OCI-M2 (cell line): ENCODE results near the gene SETD2.
A peak's percentile ranks its signal among the peaks of the same experiment; 100 is the strongest.
"Not testable (repeated sequence)": the region's sequence is repeated elsewhere in the genome, so short reads cannot be mapped to it uniquely, and the experiment has no call there.

Source experiments
- DNase-seq: peaks from one replicate; lab custom pipeline; 2025; ENCODE audit not compliant: unreplicated experiment; lab: John Stamatoyannopoulos, UW

Gene SETD2

DNA sequence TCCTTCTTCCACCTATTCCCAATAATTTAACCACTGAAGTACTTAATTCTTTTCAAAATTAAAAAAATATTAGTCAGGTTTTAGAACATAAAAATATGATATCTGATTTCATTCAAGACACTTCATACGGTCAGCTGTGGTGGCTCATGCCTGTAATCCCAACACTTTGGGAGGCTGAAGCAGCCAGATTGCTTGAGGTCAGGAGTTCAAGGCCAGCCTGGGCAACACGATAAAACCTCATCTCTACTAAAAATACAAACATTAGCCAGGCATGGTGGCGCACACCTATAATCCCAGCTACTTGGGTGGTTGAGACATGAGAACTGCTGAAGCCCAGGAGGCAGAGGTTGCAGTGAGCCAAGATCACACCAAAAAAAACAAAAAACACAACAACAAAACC lies 127.8 kb downstream of the SETD2 start:
- no peak for DNase-seq

DNA sequence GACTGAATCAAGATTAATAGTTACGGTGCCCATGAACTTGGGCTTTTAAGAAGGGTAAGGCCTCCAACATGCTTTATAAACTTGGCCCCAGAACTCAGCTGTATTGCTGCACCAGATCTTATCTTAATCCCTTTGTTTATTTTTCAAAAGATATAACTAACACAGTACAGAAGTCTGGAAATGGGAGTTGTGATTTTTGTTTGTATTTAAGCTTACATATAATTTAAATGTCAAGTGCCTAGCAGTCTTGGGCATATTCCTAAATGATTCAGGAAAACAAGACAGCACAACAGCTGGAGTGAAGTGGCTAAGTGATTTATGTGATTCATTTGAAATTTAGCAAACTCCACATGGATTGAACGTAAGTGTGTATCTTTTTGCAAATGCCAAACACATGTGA lies 128.3 kb downstream of the SETD2 start:
- no peak for DNase-seq

DNA sequence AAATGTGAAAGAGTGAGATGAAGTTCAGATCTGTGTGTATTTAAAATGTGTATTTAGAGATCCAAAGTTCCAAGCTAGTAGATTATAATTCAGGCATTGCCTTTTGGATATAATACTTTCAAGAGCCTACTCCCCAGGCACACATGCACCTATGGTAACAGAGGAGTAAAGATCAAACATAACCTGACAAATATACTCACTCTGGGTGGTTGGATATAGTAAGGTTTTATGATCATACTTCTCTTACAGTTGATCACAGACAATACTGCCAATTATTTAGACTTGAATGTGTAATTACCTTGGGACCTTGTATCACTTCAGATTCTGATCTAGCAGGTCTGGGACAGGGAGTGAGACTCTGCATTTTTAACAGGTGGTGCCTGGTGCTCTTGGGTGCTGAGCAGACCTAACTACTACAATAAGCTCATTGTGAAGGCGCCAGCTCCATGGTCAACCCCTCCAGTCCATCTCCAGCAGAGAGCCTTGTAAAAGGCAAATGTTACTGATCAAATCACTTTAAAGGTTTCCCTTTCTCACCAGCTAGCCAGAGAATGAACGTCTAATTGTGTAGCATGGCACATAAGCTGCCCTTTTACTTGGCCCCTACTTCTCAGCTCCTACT lies 128.9 kb downstream of the SETD2 start:
- DNase-seq, result no peak

DNA sequence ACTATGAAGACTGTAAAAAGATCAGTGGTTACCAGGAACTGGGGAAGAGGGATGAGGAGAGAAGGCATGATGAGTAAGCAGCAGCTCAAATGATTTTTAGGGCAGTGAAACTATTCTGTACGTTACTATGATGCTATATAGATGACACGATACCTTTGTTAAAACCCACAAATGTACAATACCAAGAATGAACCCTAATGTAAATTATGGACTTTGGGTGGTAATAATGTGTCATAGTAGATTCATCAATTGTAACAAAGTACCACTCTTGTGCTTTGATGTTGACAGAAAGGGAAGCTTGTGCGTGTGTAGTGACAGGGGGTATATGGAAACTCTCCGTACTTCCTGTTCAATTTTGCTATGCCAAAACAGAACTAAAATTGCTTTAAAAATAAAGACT lies 132.9 kb downstream of the SETD2 start:
- not testable (repeated sequence) for DNase-seq

DNA sequence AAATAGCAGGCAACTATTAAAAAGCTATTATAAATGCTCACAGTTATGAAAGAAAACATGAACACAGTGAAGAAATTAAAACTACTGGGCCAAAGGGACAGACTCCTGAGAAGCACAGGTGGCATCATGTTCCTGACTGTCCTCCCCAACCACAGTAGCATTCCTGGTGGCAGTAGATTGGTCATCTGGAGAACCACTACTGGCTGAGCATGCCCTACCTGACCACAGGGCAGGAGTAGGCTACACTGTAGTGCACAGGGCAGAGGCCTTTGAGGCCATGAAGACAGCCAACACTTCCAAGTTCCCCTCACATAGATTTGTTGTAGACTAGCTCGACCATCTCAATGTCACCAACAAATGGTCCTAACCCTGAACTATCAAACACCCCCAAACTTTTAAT lies 135.2 kb downstream of the SETD2 start:
- DNase-seq, result no peak

DNA sequence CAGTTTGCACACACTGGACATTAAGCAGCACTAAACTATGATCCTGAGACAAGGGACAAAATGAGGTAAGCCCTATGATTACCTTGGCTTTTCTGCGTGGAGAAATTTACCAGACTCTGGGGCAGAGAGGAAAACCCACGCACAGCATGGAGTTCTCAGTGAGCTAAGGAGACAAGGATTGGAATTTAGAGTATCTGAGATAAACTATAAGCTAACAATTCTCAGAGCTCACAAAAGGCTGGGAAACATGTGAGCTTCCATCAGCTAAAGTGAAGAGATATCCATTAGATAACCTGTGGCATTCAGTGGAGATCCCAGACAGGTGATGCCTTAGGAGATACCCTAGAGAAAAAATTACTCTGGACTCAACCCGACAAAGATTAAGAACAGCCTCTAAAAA lies 135.8 kb downstream of the SETD2 start:
- no peak for DNase-seq

DNA sequence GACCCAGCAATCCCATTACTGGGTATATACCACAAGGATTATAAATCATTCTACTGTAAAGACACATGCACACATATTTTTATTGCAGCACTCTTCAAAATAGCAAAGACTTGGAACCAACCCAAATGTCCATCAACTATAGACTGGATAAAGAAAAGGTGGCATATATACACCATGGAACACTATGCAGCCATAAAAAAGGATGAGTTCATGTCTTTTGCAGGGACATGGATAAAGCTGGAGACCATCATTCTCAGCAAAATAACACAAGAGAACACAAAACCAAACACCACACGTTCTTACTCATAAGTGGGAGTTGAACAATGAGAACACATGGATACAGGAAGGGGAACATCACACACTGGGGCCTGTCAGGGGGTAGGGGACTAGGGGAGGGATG lies 137.5 kb downstream of the SETD2 start:
- DNase-seq, result not testable (repeated sequence)

DNA sequence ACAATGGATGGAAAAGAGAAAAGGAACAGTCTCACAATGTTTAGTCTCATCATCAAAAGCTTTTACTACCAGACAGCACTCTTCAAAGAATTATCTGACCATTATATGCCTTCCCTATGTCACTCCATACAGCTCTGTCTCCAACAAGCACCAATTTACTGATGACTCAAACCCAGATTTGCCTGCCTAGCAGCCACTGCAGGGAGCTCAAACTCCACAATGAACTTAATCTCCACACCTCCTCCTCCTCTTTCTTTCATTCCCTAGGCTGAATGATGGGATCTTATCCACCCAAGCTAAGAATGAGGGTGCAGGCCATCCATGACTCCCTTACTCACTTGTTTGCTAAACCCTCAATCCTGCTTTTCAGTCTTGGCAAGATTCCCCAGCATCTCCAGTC lies 139.0 kb downstream of the SETD2 start:
- DNase-seq, result no peak

DNA sequence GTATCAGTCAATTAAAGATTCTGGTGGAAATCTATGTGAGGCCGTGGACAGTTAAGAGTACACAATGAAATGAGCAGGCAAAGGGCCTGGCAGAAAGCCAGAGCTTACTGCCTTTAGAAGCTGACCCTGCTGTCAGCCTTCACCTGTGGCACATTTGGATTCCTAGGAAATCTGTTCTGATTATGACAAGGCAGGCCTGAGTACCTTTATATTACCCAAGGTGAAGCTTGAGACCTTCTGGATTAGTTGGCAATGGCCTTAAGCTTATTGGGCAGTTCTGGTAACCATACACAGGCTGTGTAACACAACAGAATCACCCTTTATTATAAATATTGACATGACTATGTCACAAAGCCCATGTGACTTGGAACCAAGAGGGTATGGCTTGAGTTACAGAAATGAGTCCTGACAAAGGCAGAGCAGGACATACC lies 141.3 kb downstream of the SETD2 start:
- DNase-seq, result no peak

DNA sequence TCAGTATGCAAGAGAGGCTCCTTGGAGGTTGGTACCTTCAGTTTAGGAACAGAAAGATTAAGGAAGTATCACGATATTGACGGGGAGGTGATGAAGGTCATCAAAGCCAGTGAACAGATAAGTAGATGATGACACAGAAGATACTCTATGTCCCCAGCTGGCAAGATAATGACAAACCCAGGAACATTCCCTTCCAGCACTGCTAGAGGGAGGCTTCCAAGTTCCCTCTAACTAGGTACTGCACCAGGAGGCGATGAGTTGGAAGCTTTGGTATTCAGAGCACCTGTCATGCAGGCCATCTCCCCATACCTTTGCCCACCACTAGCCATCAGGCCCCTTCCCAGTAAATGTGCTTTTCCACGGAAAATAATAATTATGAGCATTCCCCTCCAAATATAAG lies 143.6 kb downstream of the SETD2 start:
- DNase-seq, result no peak

DNA sequence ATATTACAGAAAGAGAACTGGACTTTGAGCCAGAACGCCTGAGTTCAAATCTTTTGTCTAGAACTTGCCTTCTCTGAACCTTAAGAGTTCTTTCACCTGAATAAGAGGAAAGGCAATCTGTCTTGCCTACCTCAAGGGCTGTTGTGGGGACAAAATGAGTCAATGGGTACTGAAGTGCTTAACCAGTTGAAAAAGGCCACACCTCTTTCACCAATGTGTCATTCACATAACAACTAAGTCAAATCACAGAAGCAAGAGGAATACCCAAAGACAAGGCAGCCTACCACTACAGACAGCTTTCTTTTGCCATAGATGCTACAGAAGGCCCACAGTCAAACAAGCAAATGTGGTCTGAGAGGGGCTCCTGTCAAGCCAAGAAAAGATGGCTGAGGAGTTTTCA lies 144.7 kb downstream of the SETD2 start:
- DNase-seq, result no peak

DNA sequence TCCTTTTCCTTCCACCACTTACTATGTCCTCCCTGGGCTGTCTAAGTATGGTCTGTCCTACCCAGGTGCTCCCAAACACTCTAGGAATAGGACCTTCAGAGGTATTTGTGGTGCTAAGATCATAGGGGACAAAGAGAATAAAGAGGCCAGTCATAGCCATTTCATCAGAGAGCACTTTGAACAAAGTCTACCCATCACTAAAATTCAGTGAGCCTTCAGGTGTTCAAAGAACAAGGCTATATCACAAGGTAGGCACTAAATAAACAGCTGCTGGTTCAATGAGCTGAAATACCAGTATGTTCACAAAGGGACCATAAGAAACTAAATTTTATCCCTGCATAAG lies 145.7 kb downstream of the SETD2 start:
- no peak for DNase-seq

DNA sequence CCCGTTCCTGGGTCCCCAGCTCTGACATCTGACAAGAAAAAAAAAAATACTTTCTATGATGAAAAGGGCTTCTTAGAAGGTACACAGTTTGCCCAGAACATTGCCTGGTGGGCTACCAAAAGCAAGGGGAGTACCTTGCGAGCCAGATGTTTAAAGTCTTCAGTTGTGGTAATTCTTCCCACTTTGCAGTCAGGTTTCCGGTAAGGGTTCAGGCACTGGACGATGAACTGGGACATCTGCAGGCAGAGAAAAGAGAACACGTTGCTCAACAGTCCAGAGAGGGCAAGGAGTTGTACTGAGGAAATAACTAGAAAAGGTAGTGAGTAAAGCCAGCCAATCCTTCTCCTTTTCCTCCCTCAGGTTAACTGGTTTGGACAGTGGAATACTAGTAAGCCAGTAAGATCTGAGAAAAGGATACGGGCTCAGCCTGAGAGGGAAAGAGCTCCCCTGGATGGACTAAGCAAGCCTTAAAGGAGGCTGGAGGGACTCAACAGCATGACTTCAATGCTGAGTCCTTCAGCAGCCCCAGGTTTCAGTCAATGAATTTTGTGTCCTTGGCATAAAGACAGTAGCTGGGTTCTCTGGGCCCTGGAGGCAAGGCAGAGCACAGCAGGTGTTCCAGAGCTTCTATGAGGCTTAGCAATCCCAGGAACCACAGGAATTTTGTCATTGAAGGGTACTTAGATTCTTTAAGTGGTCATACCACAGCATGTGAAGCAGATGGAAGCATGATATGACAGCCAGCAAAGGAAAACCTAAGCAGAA lies 146.2 kb downstream of the SETD2 start:
- DNase-seq, result no peak

DNA sequence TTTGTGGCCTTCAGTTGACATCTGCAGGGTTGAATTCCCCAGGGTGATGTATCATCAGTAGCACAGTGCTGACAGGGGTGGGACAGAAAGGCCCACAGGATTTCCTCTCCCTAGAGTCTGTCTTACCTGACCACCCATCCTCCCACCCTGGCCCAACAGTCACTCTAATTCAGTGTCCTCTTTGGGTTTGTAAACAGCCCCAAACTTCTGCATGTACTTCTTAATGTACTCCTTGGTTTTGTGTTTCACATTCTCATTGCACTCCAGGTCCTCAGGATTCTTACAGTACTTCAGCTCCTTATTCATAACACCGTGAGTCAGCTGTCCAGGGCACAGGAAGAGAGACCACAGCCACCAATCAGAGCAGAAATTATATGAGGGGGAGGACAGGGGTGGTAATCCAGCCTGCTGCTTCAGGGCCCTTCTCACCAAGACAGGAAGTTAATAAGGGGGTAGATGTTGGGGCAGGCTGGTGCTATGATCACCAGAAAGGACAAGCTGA lies 146.9 kb downstream of the SETD2 start:
- DNase-seq, result peak; percentile 36

DNA sequence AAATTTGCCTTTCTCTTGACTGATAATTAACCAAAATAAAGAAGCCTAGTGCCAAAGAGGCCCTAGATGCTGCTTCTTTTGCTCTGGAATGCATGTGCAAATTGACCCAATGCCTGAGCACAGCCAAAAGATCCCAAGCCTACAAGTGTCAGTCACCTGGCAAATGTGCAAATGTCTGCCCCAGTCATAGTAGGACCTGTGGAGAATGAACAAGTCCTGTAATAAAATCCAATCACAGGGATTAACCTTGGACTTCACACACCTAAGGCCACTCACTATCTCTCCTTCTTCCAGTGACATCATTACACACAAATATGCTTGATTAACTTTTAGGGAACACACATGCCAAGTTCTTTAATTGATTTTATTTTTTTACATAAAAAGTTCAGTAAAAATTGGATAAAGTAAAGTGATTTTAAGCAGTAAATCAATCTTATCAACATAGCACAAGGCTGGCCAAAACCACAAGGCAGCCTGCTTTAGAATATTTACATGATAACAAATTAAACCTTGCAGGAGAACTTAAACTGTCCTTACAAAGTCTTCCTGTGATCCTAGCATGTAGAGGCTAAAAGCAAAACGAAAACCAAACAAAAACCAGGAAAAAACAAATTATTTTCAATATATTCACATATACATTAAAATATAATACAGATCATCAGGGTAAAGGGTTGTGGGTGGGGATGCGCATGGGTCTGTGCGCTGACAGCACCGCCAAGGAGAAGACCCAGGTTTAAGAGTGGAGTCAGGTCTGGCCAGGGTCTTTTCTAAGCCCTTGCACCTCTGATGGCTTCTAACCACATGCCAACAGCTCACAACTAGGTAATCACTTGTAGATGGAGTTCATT lies 147.6 kb downstream of the SETD2 start:
- no peak for DNase-seq

DNA sequence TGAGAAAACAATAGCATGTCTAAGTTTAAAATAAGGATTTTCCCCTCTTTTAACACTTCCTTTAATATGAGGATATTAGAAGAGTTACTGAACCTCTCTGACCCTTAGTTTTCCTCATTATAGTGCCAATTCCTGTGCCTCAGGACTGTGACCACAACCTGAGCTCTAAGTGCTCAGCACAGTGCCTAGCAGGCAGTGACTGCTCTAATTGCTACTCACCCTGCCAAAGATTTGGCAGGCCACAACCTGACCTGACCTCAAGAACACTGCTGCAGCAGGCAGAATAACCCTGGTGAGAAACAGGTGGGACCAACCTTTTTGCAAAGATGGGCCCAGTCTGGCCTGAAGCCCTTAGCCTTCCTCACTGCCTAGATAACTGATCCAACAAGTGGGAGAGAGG lies 148.8 kb downstream of the SETD2 start:
- DNase-seq, result no peak

DNA sequence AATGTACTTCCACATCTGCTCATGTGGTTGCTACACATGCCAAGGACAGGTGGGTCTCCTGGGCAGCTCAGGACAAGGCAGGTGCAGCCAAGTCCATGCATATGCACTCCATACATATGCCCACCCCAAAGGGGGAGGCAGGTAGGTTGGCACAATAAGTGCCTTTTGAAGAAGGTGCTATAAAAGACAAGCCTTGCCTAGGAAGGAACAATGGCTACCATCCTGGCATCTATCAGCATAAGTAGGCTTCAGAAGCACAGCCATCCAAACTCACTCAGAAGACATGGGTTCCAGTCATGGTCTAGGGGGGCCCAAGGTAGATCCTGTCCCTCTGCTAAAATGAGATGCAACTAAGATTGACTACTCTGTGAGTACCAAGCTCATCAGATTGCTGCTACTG lies 149.9 kb downstream of the SETD2 start:
- DNase-seq, result no peak

DNA sequence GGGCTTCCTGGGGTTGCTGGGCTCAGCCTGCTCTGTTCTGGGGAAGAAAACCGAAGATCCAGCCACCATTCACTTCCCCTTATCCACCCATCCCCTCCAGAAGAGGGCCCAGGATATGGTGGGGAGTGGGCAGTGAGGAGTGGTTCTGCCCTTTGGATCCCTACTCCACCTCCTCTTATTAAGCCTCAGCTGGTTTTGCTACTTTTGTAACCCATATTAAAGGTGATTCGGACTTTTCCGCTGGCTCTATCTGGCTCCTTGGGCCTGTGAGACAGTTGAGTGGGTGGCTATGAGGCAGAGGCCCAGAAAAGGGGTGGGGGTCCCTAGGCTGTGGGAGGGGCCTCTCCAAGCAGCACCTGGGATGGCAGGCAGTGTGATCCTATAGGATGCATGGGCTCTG lies 150.7 kb downstream of the SETD2 start:
- DNase-seq, result no peak

DNA sequence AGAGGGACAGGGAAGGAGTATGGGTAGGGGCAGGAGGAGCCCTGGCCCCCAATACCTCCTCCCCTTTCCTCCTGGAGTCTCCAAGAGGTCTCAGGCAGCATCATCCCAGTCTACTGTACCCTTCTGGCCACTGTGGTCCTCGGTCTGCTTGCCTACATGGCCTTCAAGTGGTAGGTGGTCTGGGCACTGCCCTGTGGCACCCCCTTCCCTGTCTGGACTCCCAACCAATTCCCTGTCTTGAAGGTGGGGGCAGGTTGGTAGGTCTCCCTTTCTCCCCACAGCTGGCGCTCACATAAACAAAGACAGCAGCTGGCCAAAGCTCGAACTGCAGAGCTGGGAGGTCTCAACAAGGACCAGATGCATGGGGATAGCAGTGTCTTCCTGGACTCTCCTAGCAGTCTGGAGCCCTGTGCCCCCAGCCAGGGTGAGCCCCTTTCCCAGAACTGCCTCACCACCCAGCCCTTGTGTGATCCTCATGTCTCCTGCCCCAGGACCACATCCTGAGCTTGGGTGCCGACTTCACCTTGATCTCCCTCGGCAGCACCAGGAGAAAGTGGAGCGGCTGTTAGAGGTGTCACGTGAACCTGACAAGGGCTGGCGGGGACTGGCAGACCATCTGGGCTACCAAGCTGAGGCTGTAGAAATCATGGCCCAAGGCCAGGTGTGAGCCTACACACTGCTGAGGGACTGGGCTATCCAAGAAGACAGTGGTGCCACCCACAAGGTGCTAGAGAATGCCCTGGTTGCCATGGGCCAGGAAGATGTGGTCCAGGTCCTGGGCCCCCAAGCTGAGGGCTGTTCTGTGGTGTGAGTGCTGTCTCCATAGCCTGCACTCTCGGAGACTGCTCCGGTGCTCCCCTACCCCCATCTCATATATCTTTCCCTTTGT lies 151.3 kb downstream of the SETD2 start:
- DNase-seq, result no peak

DNA sequence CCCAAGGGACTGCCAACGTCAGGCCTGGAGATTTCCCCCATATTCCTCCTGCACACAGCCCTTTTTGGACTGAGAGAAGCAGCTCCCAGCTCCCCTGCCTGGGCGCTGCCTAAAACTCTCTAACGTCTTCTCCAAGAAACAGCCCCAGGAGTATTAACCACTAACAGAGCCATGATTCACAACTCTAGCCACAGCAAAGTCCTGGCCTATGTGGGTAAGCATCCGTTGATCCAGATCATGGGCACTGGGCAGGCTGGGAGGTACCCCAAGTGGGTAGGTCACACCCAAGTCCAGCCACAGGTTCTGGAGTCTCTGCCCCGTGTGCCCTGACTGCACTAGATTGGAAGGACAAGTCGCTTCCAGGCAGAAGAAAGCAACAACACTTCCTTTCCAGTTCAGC lies 152.5 kb downstream of the SETD2 start:
- no peak for DNase-seq

DNA sequence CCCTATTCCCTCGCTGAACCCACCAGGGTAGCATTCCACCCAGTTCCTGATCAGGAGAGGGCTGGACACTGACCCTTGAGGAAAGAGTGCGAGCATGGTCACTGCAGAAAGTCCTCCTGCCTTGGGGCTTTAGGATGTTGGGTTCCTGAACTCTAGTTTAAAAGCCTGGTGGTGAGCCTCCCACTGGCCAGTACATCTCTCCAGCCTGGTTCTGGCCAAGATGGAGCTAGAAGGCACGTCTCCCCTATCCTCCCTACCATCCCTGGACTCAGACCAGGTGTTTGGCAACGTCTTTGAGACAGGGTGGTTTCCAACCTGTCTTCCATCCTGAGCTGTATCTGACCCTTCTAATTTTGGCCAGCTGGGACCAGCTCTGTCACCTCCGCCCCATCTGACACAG lies 153.0 kb downstream of the SETD2 start:
- DNase-seq, result no peak
